H9 (cell line): Measurements from ENCODE around the gene LST1. TPM values are rescaled to one million over a fixed set of nuclear protein-coding genes. Genes with fewer than 3 reads are reported as not detected.

ENCODE experiments used
- DNase-seq: peaks from one replicate; pipeline ENCODE4 v3.0.0-alpha.2; 2017
- H2AFZ ChIP-seq: one replicate; pipeline ENCODE4 v1.6.1; 2013; ENCODE audit warnings: mild to moderate bottlenecking, low read length, control low read depth, moderate library complexity
- H2AK5ac ChIP-seq: 2 replicates; pipeline ENCODE4 v1.6.1; 2013; ENCODE audit warnings: low read length, control low read depth, mixed read lengths; ENCODE audit not compliant: insufficient read length
- H2BK120ac ChIP-seq: one replicate; pipeline ENCODE4 v1.6.1; 2013; ENCODE audit warnings: low read depth, mild to moderate bottlenecking, low read length, control low read depth, inconsistent platforms; ENCODE audit not compliant: poor library complexity, severe bottlenecking
- H2BK12ac ChIP-seq: 2 replicates; pipeline ENCODE4 v1.6.1; 2013; ENCODE audit warnings: low read length, control low read depth, mixed read lengths, low read depth; ENCODE audit not compliant: insufficient read length
- H2BK15ac ChIP-seq: 2 replicates; pipeline ENCODE4 v1.6.1; 2013; ENCODE audit warnings: low read depth, low read length, control low read depth
- H2BK20ac ChIP-seq: one replicate; pipeline ENCODE4 v1.6.1; 2013; ENCODE audit warnings: low read depth, mild to moderate bottlenecking, low read length, control low read depth, inconsistent platforms; ENCODE audit not compliant: poor library complexity, severe bottlenecking
- H2BK5ac ChIP-seq: 2 replicates; pipeline ENCODE4 v1.6.1; 2013; ENCODE audit warnings: low read length, control low read depth, mixed read lengths; ENCODE audit not compliant: insufficient read length
- H3K14ac ChIP-seq: 2 replicates; pipeline ENCODE4 v1.6.1; 2013; ENCODE audit warnings: low read length, control low read depth; ENCODE audit not compliant: insufficient read depth
- H3K18ac ChIP-seq: 2 replicates; pipeline ENCODE4 v1.6.1; 2013; ENCODE audit warnings: low read depth, mild to moderate bottlenecking, mixed read lengths, low read length, control low read depth; ENCODE audit not compliant: insufficient read length
- H3K23ac ChIP-seq: 2 replicates; pipeline ENCODE4 v1.6.1; 2013; ENCODE audit warnings: low read length, control low read depth, mixed read lengths, low read depth; ENCODE audit not compliant: insufficient read length
- H3K23me2 ChIP-seq: 2 replicates; pipeline ENCODE4 v1.6.1; 2013; ENCODE audit warnings: low read depth, mild to moderate bottlenecking, mixed read lengths, low read length, control low read depth; ENCODE audit not compliant: insufficient read length, poor library complexity, severe bottlenecking
- H3K27ac ChIP-seq: 2 replicates; pipeline ENCODE4 v1.5.1; 2013; ENCODE audit warnings: low read length, control low read depth, mixed read lengths, low read depth; ENCODE audit not compliant: insufficient read length
- H3K27me3 ChIP-seq: 2 replicates; pipeline ENCODE4 v1.6.1; 2013; ENCODE audit warnings: low read length, control low read depth, inconsistent platforms; ENCODE audit not compliant: insufficient read depth
- H3K4ac ChIP-seq: 2 replicates; pipeline ENCODE4 v1.6.1; 2013; ENCODE audit warnings: low read depth, mild to moderate bottlenecking, control low read depth, inconsistent platforms, low read length, moderate library complexity
- H3K4me1 ChIP-seq: 2 replicates; pipeline ENCODE4 v1.6.1; 2013; ENCODE audit warnings: low read length, control low read depth, inconsistent platforms; ENCODE audit not compliant: insufficient read depth
- H3K4me2 ChIP-seq: 2 replicates; pipeline ENCODE4 v1.6.1; 2013; ENCODE audit warnings: low read length, control low read depth, mixed read lengths; ENCODE audit not compliant: insufficient read length, insufficient read depth
- H3K56ac ChIP-seq: 2 replicates; pipeline ENCODE4 v1.6.1; 2013; ENCODE audit warnings: low read depth, mild to moderate bottlenecking, mixed read lengths, low read length, control low read depth; ENCODE audit not compliant: insufficient read length
- H3K79me1 ChIP-seq: 2 replicates; pipeline ENCODE4 v1.6.1; 2013; ENCODE audit warnings: low read depth, mild to moderate bottlenecking, moderate library complexity, low read length, control low read depth, inconsistent platforms; ENCODE audit not compliant: insufficient read depth, poor library complexity, severe bottlenecking
- H3K79me2 ChIP-seq: 2 replicates; pipeline ENCODE4 v1.6.1; 2013; ENCODE audit warnings: low read length, control low read depth, inconsistent platforms; ENCODE audit not compliant: insufficient read depth
- H3K9ac ChIP-seq: 2 replicates; pipeline ENCODE4 v1.6.1; 2013; ENCODE audit warnings: low read length, control low read depth, mixed read lengths; ENCODE audit not compliant: insufficient read length; ENCODE audit errors: extremely low read depth
- H3K9me3 ChIP-seq: one replicate; pipeline ENCODE4 v1.6.1; 2013; ENCODE audit warnings: low read depth, low read length, inconsistent platforms; ENCODE audit not compliant: control insufficient read depth
- H3T11ph ChIP-seq: one replicate; pipeline ENCODE4 v1.6.1; 2013; ENCODE audit warnings: mild to moderate bottlenecking, low read length, control low read depth, inconsistent platforms
- H4K20me1 ChIP-seq: one replicate; pipeline ENCODE4 v1.6.1; 2013; ENCODE audit not compliant: control insufficient read depth, insufficient read length, insufficient read depth
- H4K5ac ChIP-seq: 2 replicates; pipeline ENCODE4 v1.6.1; 2013; ENCODE audit warnings: low read depth, mild to moderate bottlenecking, mixed read lengths, low read length, control low read depth; ENCODE audit not compliant: insufficient read length
- H4K8ac ChIP-seq: replicated peaks from 2 replicates; pipeline ENCODE4 v1.6.1; 2013; ENCODE audit warnings: low read length, control low read depth, mixed read lengths, low read depth; ENCODE audit not compliant: insufficient read length
- H4K91ac ChIP-seq: 2 replicates; pipeline ENCODE4 v1.6.1; 2013; ENCODE audit warnings: low read depth, mild to moderate bottlenecking, moderate library complexity, mixed read lengths, low read length, control low read depth; ENCODE audit not compliant: insufficient read length
- H3K27ac Mint-ChIP-seq, 3 experiments: 2 replicates in 2 of 3; 3 replicates in 1 of 3; pipeline ENCODE4 v1.8.0; 2020 to 2021; ENCODE audit warnings: mixed read lengths in 3 of 3, mild to moderate bottlenecking in 1 of 3, moderate library complexity in 1 of 3
- H3K27me3 Mint-ChIP-seq: 2 replicates; pipeline ENCODE4 v1.8.0; 2021; ENCODE audit warnings: low read depth, mild to moderate bottlenecking, moderate library complexity, mixed read lengths
- H3K36me3 Mint-ChIP-seq, 3 experiments: 2 replicates in 2 of 3; 3 replicates in 1 of 3; pipeline ENCODE4 v1.8.0; 2020 to 2021; ENCODE audit warnings: low read depth in 3 of 3, mixed read lengths in 3 of 3; ENCODE audit not compliant: insufficient read depth in 1 of 3
- H3K4me1 Mint-ChIP-seq, 2 experiments: 2 replicates each; pipeline ENCODE4 v1.8.0; 2020; ENCODE audit warnings: mixed read lengths in 2 of 2
- H3K4me3 Mint-ChIP-seq, 2 experiments: 2 replicates in 1 of 2; 3 replicates in 1 of 2; pipeline ENCODE4 v1.8.0; 2020 to 2021; ENCODE audit warnings: mild to moderate bottlenecking in 2 of 2, mixed read lengths in 2 of 2, moderate library complexity in 1 of 2
- H3K9me3 Mint-ChIP-seq, 2 experiments: 2 replicates in 1 of 2; 3 replicates in 1 of 2; pipeline ENCODE4 v1.8.0; 2020; ENCODE audit warnings: mild to moderate bottlenecking in 2 of 2, mixed read lengths in 2 of 2, moderate library complexity in 1 of 2
- WGBS: extraction: QIAGEN DNeasy Blood & Tissue Kit; methylation state at CpG from one replicate; pipeline ENCODE4 v1.1.7; 2013; ENCODE audit warnings: missing lambda C conversion rate, low lambda C conversion rate, mixed read lengths; ENCODE audit not compliant: insufficient read length; ENCODE audit errors: extremely low coverage; 5-methylcytosine and 5-hydroxymethylcytosine counted together
- total RNA-seq: library from RNA; stranded (reverse); gene quantifications from 2 replicates; pipeline ENCODE4 v1.2.1, GENCODE V29; 2021
- TF ChIP-seq, protein P1 (sequence below): fragments of 200-600 bp; sonication (generic); conservative IDR thresholded peaks from 3 replicates; pipeline ENCODE4 v1.8.0; 2021; ENCODE audit warnings: antibody characterized with exemption, mild to moderate bottlenecking

LST1 gene
- total RNA-seq, 1 experiment from 2014 or later: not detected

DNA sequence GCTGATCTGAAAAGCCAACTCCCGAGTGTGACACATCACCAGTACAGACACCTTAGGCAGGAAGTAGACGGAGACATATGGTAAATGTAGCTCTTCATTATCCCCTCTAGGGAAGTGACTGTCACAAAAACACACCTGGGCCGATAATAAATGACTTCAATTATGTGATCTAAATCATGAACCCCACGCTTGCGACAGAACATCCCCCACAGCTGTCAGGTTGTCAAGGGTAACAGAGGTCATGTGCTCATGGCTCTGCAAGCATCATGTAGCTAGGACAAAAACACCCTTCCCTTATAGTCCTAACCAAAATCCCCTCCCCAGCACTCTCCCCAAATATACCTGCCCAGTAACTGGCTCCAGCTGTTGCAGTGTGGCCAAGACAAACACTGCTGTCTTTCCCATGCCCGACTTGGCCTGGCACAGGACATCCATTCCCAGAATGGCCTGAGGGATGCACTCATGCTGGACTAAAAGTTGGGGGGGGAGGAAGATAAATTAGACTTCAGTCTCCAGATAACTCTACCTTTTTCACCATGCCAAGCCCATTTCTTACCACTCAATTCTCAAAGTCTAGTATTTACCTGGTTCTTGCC is 47.2 kb upstream of the LST1 start:
- H3K4me1 Mint-ChIP-seq: peaks cover 33 to 35% of the 10 kb centered on the region in 2 experiments

More for the DNA sequence above, 47.2 kb upstream of the LST1 start:
- peaks cover 31% of the 10 kb centered on the region for H3K79me2 ChIP-seq
- TF ChIP-seq, protein P1, sequence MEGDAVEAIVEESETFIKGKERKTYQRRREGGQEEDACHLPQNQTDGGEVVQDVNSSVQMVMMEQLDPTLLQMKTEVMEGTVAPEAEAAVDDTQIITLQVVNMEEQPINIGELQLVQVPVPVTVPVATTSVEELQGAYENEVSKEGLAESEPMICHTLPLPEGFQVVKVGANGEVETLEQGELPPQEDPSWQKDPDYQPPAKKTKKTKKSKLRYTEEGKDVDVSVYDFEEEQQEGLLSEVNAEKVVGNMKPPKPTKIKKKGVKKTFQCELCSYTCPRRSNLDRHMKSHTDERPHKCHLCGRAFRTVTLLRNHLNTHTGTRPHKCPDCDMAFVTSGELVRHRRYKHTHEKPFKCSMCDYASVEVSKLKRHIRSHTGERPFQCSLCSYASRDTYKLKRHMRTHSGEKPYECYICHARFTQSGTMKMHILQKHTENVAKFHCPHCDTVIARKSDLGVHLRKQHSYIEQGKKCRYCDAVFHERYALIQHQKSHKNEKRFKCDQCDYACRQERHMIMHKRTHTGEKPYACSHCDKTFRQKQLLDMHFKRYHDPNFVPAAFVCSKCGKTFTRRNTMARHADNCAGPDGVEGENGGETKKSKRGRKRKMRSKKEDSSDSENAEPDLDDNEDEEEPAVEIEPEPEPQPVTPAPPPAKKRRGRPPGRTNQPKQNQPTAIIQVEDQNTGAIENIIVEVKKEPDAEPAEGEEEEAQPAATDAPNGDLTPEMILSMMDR: no peak
- Mint-ChIP-seq H3K36me3 (peaks cover 68 to 76% (median 76%) of the 10 kb centered on the region in 3 experiments), H3K27me3 (no peaks in the 10 kb centered on the region), H3K27ac (peak overlapping the region in 1 of 3 experiments; percentile 94; a peak in 4 of 7 replicates), H3K9me3 (no peaks in the 10 kb centered on the region; a peak in 1 of 5 replicates), H3K4me3 (peak overlapping the region; percentile 98 to 99)
- peaks cover 2% of the 10 kb centered on the region for H4K20me1 ChIP-seq
- H3K14ac ChIP-seq: no peak overlapping the region
- no peak overlapping the region for H2AK5ac ChIP-seq
- no peaks in the 10 kb centered on the region for H3K27me3 ChIP-seq
- peaks cover 2% of the 10 kb centered on the region; the same call in 1 of the 2 replicates for H3K4me1 ChIP-seq
- no peak overlapping the region for H2BK20ac ChIP-seq
- no peaks in the 10 kb centered on the region for H3K9me3 ChIP-seq
- H4K8ac ChIP-seq: no peak overlapping the region
- no peak overlapping the region for H4K5ac ChIP-seq
- no peak overlapping the region for H2AFZ ChIP-seq
- no peak overlapping the region for H3K4ac ChIP-seq
- H2BK120ac ChIP-seq: no peak overlapping the region
- no peak overlapping the region for H4K91ac ChIP-seq
- no peak overlapping the region for H3K27ac ChIP-seq
- no peak overlapping the region for H3T11ph ChIP-seq
- no peak overlapping the region for H3K18ac ChIP-seq
- no peak overlapping the region for H3K9ac ChIP-seq
- peaks cover 15% of the 10 kb centered on the region for H3K79me1 ChIP-seq
- peaks cover 5% of the 10 kb centered on the region for H3K23me2 ChIP-seq
- H3K23ac ChIP-seq: no peak overlapping the region
- no peak for DNase-seq
- H2BK15ac ChIP-seq: no peak overlapping the region
- peak overlapping the region; percentile 59 for H3K4me2 ChIP-seq
- no peak overlapping the region for H2BK12ac ChIP-seq
- no peak overlapping the region for H2BK5ac ChIP-seq
- no CpG with 5 or more reads among the region's 6 CpGs for WGBS
- H3K56ac ChIP-seq: no peak overlapping the region
